ENCODE data around the gene TTYH3.

The TTYH3 gene

GRCh38 chr7:2596464-2597272, 35.1 kb upstream of the TTYH3 start:
- TF ChIP-seq REST (IDR thresholded peaks at IDR 0.05; ENCODE audit: low read depth) (no peak), YY1 (IDR thresholded peaks at IDR 0.05; ENCODE audit: low read depth) (no peak), NFIC (IDR thresholded peaks at IDR 0.05) (no peak), TAF1 (IDR thresholded peaks at IDR 0.05; ENCODE audit: low read depth) (no peak), ZBTB7A (IDR thresholded peaks at IDR 0.05; ENCODE audit: low read depth) (no peak), EGR1 (IDR thresholded peaks at IDR 0.05) (no peak), RAD21 (IDR thresholded peaks at IDR 0.05; ENCODE audit: low read depth) (no peak)

- no peak for TF ChIP-seq ZBTB7A (IDR thresholded peaks at IDR 0.05; ENCODE audit: low read depth)
- no peak for TF ChIP-seq RAD21 (IDR thresholded peaks at IDR 0.05; ENCODE audit: low read depth)
- TF ChIP-seq MAX (IDR thresholded peaks at IDR 0.05) = no peak
- TF ChIP-seq CEBPB (IDR thresholded peaks at IDR 0.05) = no peak
- TF ChIP-seq FOXM1 (IDR thresholded peaks at IDR 0.05; ENCODE audit: borderline replicate concordance, low read depth) = no peak
- no peak for TF ChIP-seq REST (IDR thresholded peaks at IDR 0.05; ENCODE audit: low read depth)
- no peak for TF ChIP-seq NFIC (IDR thresholded peaks at IDR 0.05)
Measured at GRCh38 chr7:2597273-2597640, 34.5 kb upstream of the TTYH3 start.

GRCh38 chr7:2598154-2598823, 33.5 kb upstream of the TTYH3 start:
- TF ChIP-seq MAX (IDR thresholded peaks at IDR 0.05) (no peak), EGR1 (IDR thresholded peaks at IDR 0.05) (no peak), CREB1 (IDR thresholded peaks at IDR 0.05; ENCODE audit: low read depth) (no peak)

- TF ChIP-seq TCF12 (IDR thresholded peaks at IDR 0.05; ENCODE audit: low read depth) (no peak), MAX (IDR thresholded peaks at IDR 0.05) (no peak)
Measured at GRCh38 chr7:2601065-2601464, 30.7 kb upstream of the TTYH3 start.

- no peak for TF ChIP-seq TAF1 (IDR thresholded peaks at IDR 0.05; ENCODE audit: low read depth)
- no peak for TF ChIP-seq EP300 (IDR thresholded peaks at IDR 0.05; ENCODE audit: borderline replicate concordance)
- no peak for TF ChIP-seq YY1 (IDR thresholded peaks at IDR 0.05; ENCODE audit: low read depth)
Measured at GRCh38 chr7:2601907-2602306, 29.9 kb upstream of the TTYH3 start.

- TF ChIP-seq EGR1 (IDR thresholded peaks at IDR 0.05) = no peak
- no peak for TF ChIP-seq REST (IDR thresholded peaks at IDR 0.05; ENCODE audit: low read depth)
- TF ChIP-seq CREB1 (IDR thresholded peaks at IDR 0.05; ENCODE audit: low read depth) = no peak
- TF ChIP-seq NFIC (IDR thresholded peaks at IDR 0.05) = no peak
- TF ChIP-seq FOXM1 (IDR thresholded peaks at IDR 0.05; ENCODE audit: borderline replicate concordance, low read depth) = no peak
- no peak for TF ChIP-seq TCF12 (IDR thresholded peaks at IDR 0.05; ENCODE audit: low read depth)
- TF ChIP-seq EP300 (IDR thresholded peaks at IDR 0.05; ENCODE audit: borderline replicate concordance) = no peak
- TF ChIP-seq YY1 (IDR thresholded peaks at IDR 0.05; ENCODE audit: low read depth) = no peak
- no peak for TF ChIP-seq CEBPB (IDR thresholded peaks at IDR 0.05)
- TF ChIP-seq MAX (IDR thresholded peaks at IDR 0.05) = no peak
- TF ChIP-seq RAD21 (IDR thresholded peaks at IDR 0.05; ENCODE audit: low read depth) = no peak
- no peak for TF ChIP-seq TEAD4 (IDR thresholded peaks at IDR 0.05)
- TF ChIP-seq ZBTB7A (IDR thresholded peaks at IDR 0.05; ENCODE audit: low read depth) = no peak
- no peak for TF ChIP-seq TAF1 (IDR thresholded peaks at IDR 0.05; ENCODE audit: low read depth)
- TF ChIP-seq USF1 (IDR thresholded peaks at IDR 0.05) = no peak
Measured at GRCh38 chr7:2602406-2603043, 29.3 kb upstream of the TTYH3 start.
